Skin of body (tissue), 2 donors: Measurements from ENCODE around the gene EFS. TPM values are rescaled to one million over a fixed set of nuclear protein-coding genes. Genes with fewer than 3 reads are reported as not detected.
"Not testable (repeated sequence)": the region's sequence is repeated elsewhere in the genome, so short reads cannot be mapped to it uniquely, and the experiment has no call there.

Source experiments
- DNase-seq: peaks from one replicate; lab custom pipeline; 2025; lab: John Stamatoyannopoulos, UW
- total RNA-seq: library from RNA; depleted of rRNA; stranded (reverse); fragments of >200 nt; gene quantifications from one replicate; pipeline ENCODE4 v1.2.3, GENCODE V29; 2014

EFS gene
- total RNA-seq, 1 donor from 2014 or later = 24.1 TPM

GRCh38 chr14:23399591-23399990 lies 34.6 kb upstream of the EFS start:
- no peak for DNase-seq

DNA sequence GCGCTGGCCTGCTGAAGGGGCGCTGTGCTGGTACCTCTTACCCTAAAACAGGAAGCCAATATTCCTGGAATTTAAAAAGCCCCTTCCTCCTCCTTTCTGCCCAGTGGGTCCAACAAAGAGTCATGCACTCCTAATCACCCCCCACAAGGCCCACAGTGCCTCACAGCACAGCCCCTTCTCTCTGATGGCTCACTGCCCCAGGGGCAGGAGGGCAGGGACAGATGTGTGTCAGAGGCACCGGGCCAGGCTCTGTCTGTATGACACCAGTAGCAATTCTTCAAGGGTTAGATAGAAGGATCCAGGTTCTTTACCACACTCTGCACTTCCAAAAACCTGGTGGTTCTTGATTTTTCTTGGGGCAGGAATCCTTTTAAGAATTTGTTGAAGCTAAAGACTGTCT lies 34.2 kb upstream of the EFS start:
- no peak for DNase-seq

DNA sequence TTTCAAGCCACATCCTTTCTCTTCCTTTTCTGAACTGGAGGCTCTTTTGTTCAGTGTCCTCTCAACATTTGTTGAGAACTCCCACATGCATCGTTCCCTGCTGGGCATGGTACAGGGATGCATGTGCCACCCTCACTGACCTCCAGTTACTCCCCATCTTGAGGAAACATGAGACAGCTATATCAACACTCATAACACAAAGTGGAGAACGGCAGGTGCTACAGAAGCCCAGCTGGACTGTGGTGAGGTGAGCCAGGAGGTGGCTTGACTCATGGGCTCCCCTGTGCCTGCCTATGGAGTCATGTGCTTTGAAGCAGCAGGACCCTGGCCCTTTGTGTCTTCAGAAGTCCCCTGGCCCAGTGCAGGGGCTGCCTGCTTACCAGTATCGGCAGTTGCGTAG lies 33.4 kb upstream of the EFS start:
- no peak for DNase-seq

DNA sequence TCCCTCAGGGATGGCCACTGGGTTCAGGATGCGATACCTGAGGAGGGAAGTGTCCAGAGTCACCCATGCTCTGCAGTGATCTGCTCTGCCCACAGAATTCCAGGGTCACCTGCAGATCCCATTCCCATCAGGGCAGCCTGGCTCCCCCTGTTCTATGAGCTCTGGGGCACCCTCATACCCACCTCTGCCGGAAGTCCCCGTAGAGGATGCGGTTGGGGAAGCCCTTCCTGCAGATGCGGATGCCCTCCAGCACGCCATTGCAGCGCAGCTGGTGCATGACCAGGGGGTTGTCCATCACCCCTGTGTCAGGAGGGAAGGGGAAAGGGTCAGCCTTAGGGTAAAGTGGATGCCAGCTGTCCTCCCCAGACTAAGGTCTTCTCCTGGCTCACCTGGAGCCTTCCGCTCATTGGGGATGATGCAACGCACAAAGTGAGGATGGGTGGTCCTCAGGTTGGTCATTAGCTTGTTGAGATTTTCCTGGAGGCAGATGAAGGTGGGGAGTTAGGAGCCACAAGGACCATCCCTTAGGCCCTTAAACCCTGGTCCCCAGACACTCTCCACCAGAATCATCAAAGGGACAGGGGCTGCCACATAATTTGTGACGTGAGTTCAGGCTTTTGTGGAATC lies 31.9 kb upstream of the EFS start:
- no peak for DNase-seq

GRCh38 chr14:23396126-23396525 lies 31.2 kb upstream of the EFS start:
- DNase-seq = no peak

DNA sequence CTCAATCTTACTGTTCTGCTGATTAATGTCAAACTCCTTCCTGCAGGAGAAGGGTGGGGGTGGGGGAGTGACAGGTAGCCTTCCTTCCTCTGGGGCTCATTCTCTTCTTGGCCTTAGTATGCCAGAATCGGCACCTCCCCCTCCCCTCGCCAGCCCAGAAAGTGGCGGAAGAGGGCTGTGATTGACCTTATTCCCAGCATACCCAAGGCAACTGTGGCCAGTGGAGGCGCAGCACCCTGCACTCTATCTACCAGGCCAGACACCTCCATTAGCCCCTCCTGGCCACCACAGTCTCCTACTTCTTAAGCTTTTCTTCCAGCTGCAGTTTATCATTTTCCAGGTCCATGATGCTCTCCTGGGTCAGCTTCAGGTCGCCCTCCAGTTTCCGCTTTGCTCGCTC lies 27.6 kb upstream of the EFS start:
- DNase-seq = no peak

- DNase-seq = not testable (repeated sequence)
Measured at GRCh38 chr14:23389871-23390270, 24.9 kb upstream of the EFS start.

- DNase-seq = no peak
Measured at GRCh38 chr14:23389396-23389795, 24.4 kb upstream of the EFS start.

GRCh38 chr14:23388996-23389395 lies 24.0 kb upstream of the EFS start:
- DNase-seq = no peak

DNA sequence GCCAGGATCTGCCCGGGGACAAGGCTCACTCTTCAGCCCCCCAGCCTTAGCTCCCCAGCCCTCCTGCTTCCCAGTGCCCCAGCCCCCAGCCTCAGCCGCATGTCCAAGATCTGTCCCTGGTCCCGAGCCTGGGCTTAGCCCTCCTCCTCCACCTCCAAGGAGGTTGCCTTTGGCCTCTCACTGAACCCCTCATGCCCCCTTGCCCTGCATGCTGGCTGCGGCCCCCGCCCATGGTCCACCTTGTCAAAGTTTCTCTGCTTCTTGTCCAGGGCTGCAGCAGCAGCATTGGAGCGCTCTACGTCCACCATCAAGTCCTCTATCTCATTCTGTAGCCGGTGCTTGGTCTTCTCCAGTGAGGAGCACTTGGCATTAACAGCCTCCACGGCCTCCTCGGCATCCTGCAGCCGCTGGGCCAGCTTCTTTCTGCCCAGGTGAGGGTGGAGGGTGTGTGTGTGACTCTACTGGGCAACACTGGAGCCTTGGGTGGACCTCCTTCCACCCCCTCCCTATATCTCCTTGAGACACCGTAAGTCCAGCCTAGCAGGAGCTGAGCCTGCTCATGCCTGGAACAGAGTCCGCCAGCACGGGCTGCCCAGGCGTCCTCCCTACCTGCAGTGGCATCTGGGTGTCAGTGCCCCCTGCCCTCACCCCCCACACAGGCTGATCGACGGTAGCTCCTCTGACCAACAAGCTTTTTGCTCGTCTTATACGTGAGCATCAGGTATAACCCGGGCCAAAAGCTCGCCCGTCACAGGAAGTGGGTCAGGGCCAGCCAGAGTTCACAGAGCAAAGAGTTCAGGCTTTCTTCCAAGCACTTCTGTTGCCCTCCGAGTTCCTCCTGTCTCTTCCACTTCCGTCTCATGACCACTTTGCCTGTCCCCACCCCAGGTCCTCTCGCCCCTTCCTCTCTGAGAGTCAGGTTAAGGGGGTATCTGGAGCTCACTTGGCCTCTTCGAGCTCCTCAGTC lies 23.2 kb upstream of the EFS start:
- no peak for DNase-seq

- no peak for DNase-seq
Measured at GRCh38 chr14:23386999-23387398, 22.0 kb upstream of the EFS start.

DNA sequence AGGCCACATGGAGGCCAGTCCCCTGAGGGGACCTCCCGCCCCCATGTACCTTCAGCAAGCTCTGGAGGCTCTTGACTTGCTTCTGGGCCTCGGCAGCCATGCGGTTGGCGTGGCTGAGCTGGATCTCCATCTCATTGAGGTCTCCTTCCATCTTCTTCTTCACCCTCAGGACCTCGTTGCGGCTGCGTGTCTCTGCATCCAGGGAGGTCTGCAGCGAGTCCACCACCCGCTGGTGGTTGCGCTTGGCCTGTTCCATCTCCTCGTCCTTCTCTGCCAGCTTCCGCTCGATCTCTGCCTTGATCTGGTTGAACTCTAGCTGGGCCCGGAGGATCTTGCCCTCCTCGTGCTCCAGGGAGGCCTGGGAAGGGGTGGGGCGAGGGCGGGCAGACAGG lies 21.3 kb upstream of the EFS start:
- DNase-seq = not testable (repeated sequence)

GRCh38 chr14:23385642-23386265 lies 20.8 kb upstream of the EFS start:
- DNase-seq = no peak

GRCh38 chr14:23385244-23385641 lies 20.3 kb upstream of the EFS start:
- DNase-seq = no peak

DNA sequence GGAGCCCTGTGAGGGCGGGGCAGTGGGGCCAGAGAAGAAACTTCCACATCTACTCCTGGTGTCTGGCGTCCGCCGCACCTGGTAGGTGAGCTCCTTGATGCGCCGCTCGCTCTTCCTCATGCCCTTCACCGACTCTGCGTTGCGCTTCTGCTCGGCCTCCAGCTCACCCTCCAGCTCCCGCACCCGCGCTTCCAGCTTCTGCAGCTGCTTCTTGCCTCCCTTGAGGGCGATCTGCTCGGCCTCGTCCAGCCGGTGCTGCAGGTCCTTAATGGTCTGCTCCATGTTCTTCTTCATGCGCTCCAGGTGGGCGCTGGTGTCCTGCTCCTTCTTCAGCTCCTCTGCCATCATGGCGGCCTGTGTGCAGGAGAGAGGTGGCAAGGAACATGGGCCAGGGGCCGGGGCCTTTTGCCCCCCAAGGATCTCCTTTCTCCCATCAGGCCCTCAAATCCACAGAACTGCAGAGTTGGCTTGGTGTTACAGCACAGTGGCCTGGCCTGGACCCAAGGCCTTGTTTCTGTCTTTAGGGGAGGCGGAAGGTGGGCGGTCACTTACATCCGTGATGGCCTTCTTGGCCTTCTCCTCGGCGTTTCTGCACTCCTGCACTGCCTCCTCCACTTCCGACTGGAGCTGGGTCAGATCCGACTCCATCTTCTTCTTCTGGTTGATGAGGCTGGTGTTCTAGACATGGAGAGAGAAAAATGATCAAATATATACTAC lies 19.6 kb upstream of the EFS start:
- no peak for DNase-seq

- no peak for DNase-seq
Measured at GRCh38 chr14:23382731-23383440, 17.9 kb upstream of the EFS start.

GRCh38 chr14:23382276-23382675 lies 17.3 kb upstream of the EFS start:
- DNase-seq = no peak

GRCh38 chr14:23381871-23382270 lies 16.9 kb upstream of the EFS start:
- DNase-seq = no peak

DNA sequence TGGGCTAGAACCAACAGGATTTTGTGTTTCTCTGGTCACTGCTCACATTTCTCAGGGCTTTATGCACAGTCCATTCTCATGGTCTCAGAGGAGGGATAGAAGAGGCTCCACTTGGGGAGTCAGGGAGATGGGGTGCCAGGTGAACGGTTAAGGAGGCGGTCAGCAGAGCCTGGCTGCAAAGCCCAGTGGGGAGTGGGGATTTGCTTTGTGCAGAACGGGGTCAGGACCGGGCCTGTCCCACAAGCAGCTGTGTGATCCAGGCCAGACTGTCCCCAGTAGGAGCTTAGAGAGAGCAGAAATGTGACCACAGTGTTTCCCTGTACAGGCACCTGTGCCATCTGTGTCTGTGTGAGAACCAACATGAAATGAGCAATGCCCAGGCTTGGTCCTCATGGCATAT lies 16.0 kb upstream of the EFS start:
- DNase-seq = no peak

- no peak for DNase-seq
Measured at GRCh38 chr14:23380197-23380914, 15.4 kb upstream of the EFS start.
